Epithelial cell of proximal tubule (primary cell): ENCODE data around the gene SBNO2. TPM values are rescaled to one million over a fixed set of nuclear protein-coding genes. Genes with fewer than 3 reads are reported as not detected.
A peak's percentile ranks its signal among the peaks of the same experiment; 100 is the strongest.
"Not testable (repeated sequence)": the region's sequence is repeated elsewhere in the genome, so short reads cannot be mapped to it uniquely, and the experiment has no call there.

Experiments
- DNase-seq: peaks from one replicate; pipeline ENCODE4 v3.0.0-alpha.2; 2011; ENCODE audit warnings: low read depth
- H3K4me3 ChIP-seq: 2 replicates; pipeline ENCODE4 v1.5.1; 2011; ENCODE audit warnings: low read depth, mild to moderate bottlenecking, low read length
- total RNA-seq: library from RNA; depleted of rRNA; stranded (reverse); fragments of >200 nt; gene quantifications from 2 replicates; pipeline ENCODE4 v1.2.3, GENCODE V29; 2015
- TF ChIP-seq, protein P1 (sequence below): conservative IDR thresholded peaks from 2 replicates; pipeline ENCODE4 v1.5.1; 2012; ENCODE audit warnings: low read depth, mild to moderate bottlenecking, low read length

The SBNO2 gene
- total RNA-seq, 1 donor from 2014 or later, result 56.2 TPM

DNA sequence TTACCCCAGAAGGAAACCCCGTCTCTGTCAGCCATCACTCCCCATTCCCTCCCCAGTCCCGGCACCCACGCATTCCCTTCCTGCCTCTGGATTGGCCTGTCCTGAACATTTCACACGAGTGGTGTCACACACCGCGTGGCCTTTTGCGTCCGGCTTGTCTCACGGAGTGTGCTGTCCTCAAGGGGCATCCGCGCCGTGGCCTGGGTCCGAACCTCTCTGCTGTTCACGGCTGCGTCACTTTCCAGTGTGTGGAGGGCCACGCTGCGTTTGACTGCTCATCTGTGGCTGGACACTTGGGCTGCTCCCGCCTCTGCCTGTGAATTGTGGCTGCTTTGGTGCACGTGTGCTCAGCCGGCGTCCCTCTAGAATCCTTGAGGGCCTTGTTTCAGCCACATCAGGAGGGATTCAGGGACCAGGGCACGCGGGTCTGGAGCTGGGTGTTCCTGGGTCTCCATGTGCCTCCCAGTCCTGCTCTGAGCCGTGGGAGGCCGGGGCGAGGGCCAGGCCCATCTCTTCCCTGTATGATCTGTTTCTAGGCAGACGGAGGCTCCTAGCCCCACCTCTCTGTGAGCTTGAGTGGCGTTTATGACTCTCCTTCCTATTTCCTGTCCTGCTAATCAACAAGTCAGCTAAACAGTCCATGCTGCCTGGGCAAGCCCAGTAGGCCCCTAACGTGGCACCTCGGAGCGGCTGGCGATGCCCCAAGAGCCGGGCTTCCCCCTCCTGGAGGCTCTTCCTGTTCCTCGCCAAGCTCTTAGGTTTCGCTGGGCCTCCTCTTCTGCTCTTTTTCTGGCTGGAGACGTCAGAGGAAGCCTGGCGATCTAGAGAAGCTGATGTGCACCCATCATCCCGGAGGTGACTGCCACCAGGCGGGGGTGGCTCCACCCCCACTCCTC lies 39.6 kb upstream of the SBNO2 start:
- TF ChIP-seq, protein P1, sequence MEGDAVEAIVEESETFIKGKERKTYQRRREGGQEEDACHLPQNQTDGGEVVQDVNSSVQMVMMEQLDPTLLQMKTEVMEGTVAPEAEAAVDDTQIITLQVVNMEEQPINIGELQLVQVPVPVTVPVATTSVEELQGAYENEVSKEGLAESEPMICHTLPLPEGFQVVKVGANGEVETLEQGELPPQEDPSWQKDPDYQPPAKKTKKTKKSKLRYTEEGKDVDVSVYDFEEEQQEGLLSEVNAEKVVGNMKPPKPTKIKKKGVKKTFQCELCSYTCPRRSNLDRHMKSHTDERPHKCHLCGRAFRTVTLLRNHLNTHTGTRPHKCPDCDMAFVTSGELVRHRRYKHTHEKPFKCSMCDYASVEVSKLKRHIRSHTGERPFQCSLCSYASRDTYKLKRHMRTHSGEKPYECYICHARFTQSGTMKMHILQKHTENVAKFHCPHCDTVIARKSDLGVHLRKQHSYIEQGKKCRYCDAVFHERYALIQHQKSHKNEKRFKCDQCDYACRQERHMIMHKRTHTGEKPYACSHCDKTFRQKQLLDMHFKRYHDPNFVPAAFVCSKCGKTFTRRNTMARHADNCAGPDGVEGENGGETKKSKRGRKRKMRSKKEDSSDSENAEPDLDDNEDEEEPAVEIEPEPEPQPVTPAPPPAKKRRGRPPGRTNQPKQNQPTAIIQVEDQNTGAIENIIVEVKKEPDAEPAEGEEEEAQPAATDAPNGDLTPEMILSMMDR, result no peak
- no peak overlapping the region for H3K4me3 ChIP-seq
- DNase-seq, result no peak

GRCh38 chr19:1211494-1212234 lies 37.6 kb upstream of the SBNO2 start:
- TF ChIP-seq, protein P1, result no peak
- DNase-seq, result no peak
- H3K4me3 ChIP-seq, result no peak overlapping the region

DNA sequence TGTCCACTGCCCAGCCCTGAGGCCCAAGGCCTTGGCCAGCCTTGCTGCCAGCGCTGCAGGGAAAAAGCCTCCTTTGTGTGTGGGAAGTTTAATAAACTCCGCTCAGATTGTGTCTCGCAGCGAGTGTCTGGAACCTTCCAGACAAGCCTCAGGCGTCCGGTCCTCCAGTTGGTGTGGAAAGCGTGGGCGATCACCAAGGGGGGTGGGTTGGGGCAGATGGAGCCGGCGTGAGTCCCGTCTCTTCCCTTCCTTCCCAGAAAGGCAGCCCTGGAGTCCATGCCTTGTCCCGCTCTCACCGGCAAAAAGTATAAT lies 36.1 kb upstream of the SBNO2 start:
- DNase-seq, result no peak
- H3K4me3 ChIP-seq, result no peak overlapping the region

GRCh38 chr19:1208830-1209229 lies 34.8 kb upstream of the SBNO2 start:
- not testable (repeated sequence) for DNase-seq
- H3K4me3 ChIP-seq, result peak overlapping the region; percentile 2

More for the DNA sequence above, 36.1 kb upstream of the SBNO2 start:
- TF ChIP-seq, protein P1, result no peak

GRCh38 chr19:1206864-1207450 lies 32.9 kb upstream of the SBNO2 start:
- TF ChIP-seq, protein P1, result no peak
- no peak for DNase-seq

GRCh38 chr19:1206150-1206863 lies 32.2 kb upstream of the SBNO2 start:
- TF ChIP-seq, protein P1, result no peak
- DNase-seq, result no peak

More at GRCh38 chr19:1206864-1207450, 32.9 kb upstream of the SBNO2 start:
- peak overlapping the region; percentile 84 for H3K4me3 ChIP-seq

More at GRCh38 chr19:1206150-1206863, 32.2 kb upstream of the SBNO2 start:
- peak overlapping the region; percentile 84 for H3K4me3 ChIP-seq
